Measurements from ENCODE around the gene TOR1AIP2. TPM values are rescaled to one million over a fixed set of nuclear protein-coding genes. Genes with fewer than 3 reads are reported as not detected.

Gene TOR1AIP2
- total and polyA plus RNA-seq, 7 experiments from 2014 or later: 9.5 to 64.9 (median 57.5) TPM

GRCh38 chr1:179815641-179816040 is 62.0 kb downstream of the TOR1AIP2 start:
- peak overlapping the region; percentile 89 to 98 (median 94) for H3K4me3 Mint-ChIP-seq
- Histone ChIP-seq H3K27me3 (ENCODE audit: control insufficient read depth in 2 of 2, insufficient read depth in 2 of 2, low read length in 2 of 2) (no peaks in the 10 kb centered on the region), H3K9me3 (ENCODE audit: control insufficient read depth in 2 of 3, low read length in 3 of 3) (no peaks in the 10 kb centered on the region), H3K4me1 (ENCODE audit: control insufficient read depth in 2 of 2, insufficient read depth in 2 of 2, low read length in 2 of 2) (peaks cover 6 to 9% of the 10 kb centered on the region in 2 donors), H3K4me3 (ENCODE audit: low read length) (peak overlapping the region; percentile 77), H3K36me3 (ENCODE audit: control insufficient read depth in 2 of 3, insufficient read depth in 3 of 3, low read length in 3 of 3) (no peaks in the 10 kb centered on the region), H3K27ac (ENCODE audit: low read depth, low read length) (peak overlapping the region; percentile 69)
- peaks cover 0 to 13% (median 0%) of the 10 kb centered on the region in 5 donors for H3K27me3 Mint-ChIP-seq
- no peaks in the 10 kb centered on the region for H3K36me3 Mint-ChIP-seq
- CTCF ChIA-PET: interaction anchor here (0.6 to 17.1 kb wide), 10 partner anchors 16 to 362 kb away, joined by 3 to 376 read pairs (median 4); no protein-coding TSS in a partner anchor
- intact Hi-C loops (cut with micrococcal nuclease): loop anchor here (1.0 to 10.0 kb wide), 9 partner anchors 17 to 1271 kb away; partner anchors contain the start of genes RALGPS2 (in 1 of the 2), SOAT1 (in 1 of the 2), TOR1AIP1 (in 1 of the 2) and TOR1AIP2 (in 1 of the 2)
- DNase-seq (no peak), ATAC-seq (no peak)
- H3K27ac Mint-ChIP-seq: peak overlapping the region in 8 of 9 donors; percentile 88 to 99 (median 96)
- peaks cover 10 to 25% (median 20%) of the 10 kb centered on the region in 7 donors for H3K4me1 Mint-ChIP-seq
- POLR2A ChIA-PET: interaction anchor here (1.3 to 6.3 kb wide), 9 partner anchors 8 to 138 kb away, joined by 3 to 85 read pairs (median 9); partner anchors contain the start of genes CEP350, TOR1AIP1 and TOR1AIP2
- H3K9me3 Mint-ChIP-seq: peaks cover 0 to 5% (median 0%) of the 10 kb centered on the region in 11 donors

GRCh38 chr1:179814546-179814838 is 63.1 kb downstream of the TOR1AIP2 start:
- peaks cover 0 to 15% (median 0%) of the 10 kb centered on the region in 5 donors for H3K27me3 Mint-ChIP-seq
- ChIA-PET POLR2A (interaction anchor here (0.6 to 6.3 kb wide), 13 partner anchors 9 to 764 kb away, joined by 3 to 85 read pairs (median 7); partner anchors contain the start of genes CEP350, TOR1AIP1 and TOR1AIP2), CTCF (interaction anchor here (0.6 to 17.1 kb wide), 30 partner anchors 9 to 1329 kb away, joined by 3 to 376 read pairs (median 4); no protein-coding TSS in a partner anchor)
- H3K36me3 ChIP-seq (ENCODE audit: control insufficient read depth in 2 of 3, insufficient read depth in 3 of 3, low read length in 3 of 3): no peaks in the 10 kb centered on the region
- H3K27ac Mint-ChIP-seq: peak overlapping the region; percentile 44 to 99 (median 95)
- H3K27me3 ChIP-seq (ENCODE audit: control insufficient read depth in 2 of 2, insufficient read depth in 2 of 2, low read length in 2 of 2): no peaks in the 10 kb centered on the region
- peak overlapping the region; percentile 89 to 98 (median 94) for H3K4me3 Mint-ChIP-seq
- intact Hi-C loops (cut with micrococcal nuclease): loop anchor here (1.0 to 10.0 kb wide), 15 partner anchors 18 to 1502 kb away; partner anchors contain the start of genes CEP350 (in 1 of the 2), SOAT1 (in 1 of the 2), TOR3A (in 1 of the 2) and XPR1 (in 1 of the 2)
- H3K4me1 ChIP-seq (ENCODE audit: control insufficient read depth in 2 of 2, insufficient read depth in 2 of 2, low read length in 2 of 2): peaks cover 6 to 12% of the 10 kb centered on the region in 2 donors
- ATAC-seq (no peak), DNase-seq (no peak)
- H3K9me3 Mint-ChIP-seq: peaks cover 0 to 5% (median 0%) of the 10 kb centered on the region in 11 donors
- H3K9me3 ChIP-seq (ENCODE audit: control insufficient read depth in 2 of 3, low read length in 3 of 3): no peaks in the 10 kb centered on the region
- peak overlapping the region; percentile 69 for H3K27ac ChIP-seq (ENCODE audit: low read depth, low read length)
- H3K4me1 Mint-ChIP-seq: peaks cover 12 to 30% (median 25%) of the 10 kb centered on the region in 7 donors
- H3K4me3 ChIP-seq (ENCODE audit: low read length): peak overlapping the region; percentile 77
- no peaks in the 10 kb centered on the region for H3K36me3 Mint-ChIP-seq

- ATAC-seq (no peak), DNase-seq (peak in 1 of 9 donors; percentile 13)
- Histone ChIP-seq H3K27ac (ENCODE audit: low read depth, low read length) (peak overlapping the region; percentile 69), H3K27me3 (ENCODE audit: control insufficient read depth in 2 of 2, insufficient read depth in 2 of 2, low read length in 2 of 2) (no peaks in the 10 kb centered on the region), H3K4me1 (ENCODE audit: control insufficient read depth in 2 of 2, insufficient read depth in 2 of 2, low read length in 2 of 2) (peaks cover 6 to 13% of the 10 kb centered on the region in 2 donors), H3K9me3 (ENCODE audit: control insufficient read depth in 2 of 3, low read length in 3 of 3) (no peaks in the 10 kb centered on the region), H3K36me3 (ENCODE audit: control insufficient read depth in 2 of 3, insufficient read depth in 3 of 3, low read length in 3 of 3) (no peaks in the 10 kb centered on the region), H3K4me3 (ENCODE audit: low read length) (peak overlapping the region; percentile 77)
- peaks cover 0 to 15% (median 0%) of the 10 kb centered on the region in 5 donors for H3K27me3 Mint-ChIP-seq
- intact Hi-C loops (cut with micrococcal nuclease): loop anchor here (1.0 to 10.0 kb wide), 15 partner anchors 18 to 1502 kb away; partner anchors contain the start of genes CEP350 (in 1 of the 2), SOAT1 (in 1 of the 2), TOR3A (in 1 of the 2) and XPR1 (in 1 of the 2)
- ChIA-PET POLR2A (interaction anchor here (0.6 to 6.3 kb wide), 13 partner anchors 10 to 764 kb away, joined by 3 to 85 read pairs (median 7); partner anchors contain the start of genes CEP350, TOR1AIP1 and TOR1AIP2), CTCF (interaction anchor here (0.6 to 17.1 kb wide), 27 partner anchors 8 to 1330 kb away, joined by 3 to 376 read pairs (median 4); no protein-coding TSS in a partner anchor)
- H3K36me3 Mint-ChIP-seq: no peaks in the 10 kb centered on the region
- peak overlapping the region in 8 of 9 donors; percentile 88 to 99 (median 96) for H3K27ac Mint-ChIP-seq
- peak overlapping the region; percentile 89 to 98 (median 94) for H3K4me3 Mint-ChIP-seq
- H3K4me1 Mint-ChIP-seq: peaks cover 12 to 30% (median 25%) of the 10 kb centered on the region in 7 donors
- H3K9me3 Mint-ChIP-seq: peaks cover 0 to 5% (median 0%) of the 10 kb centered on the region in 11 donors
These were observed 63.7 kb downstream of the TOR1AIP2 start for GRCh38 chr1:179813626-179814545.

- Mint-ChIP-seq H3K27me3 (peaks cover 0 to 15% (median 0%) of the 10 kb centered on the region in 5 donors), H3K9me3 (peaks cover 0 to 5% (median 0%) of the 10 kb centered on the region in 11 donors), H3K4me3 (peak overlapping the region in 6 of 10 donors; percentile 11 to 49 (median 25)), H3K27ac (peak overlapping the region in 2 of 9 donors; percentile 38 to 41), H3K36me3 (no peaks in the 10 kb centered on the region), H3K4me1 (peaks cover 12 to 30% (median 25%) of the 10 kb centered on the region in 7 donors)
- Histone ChIP-seq H3K36me3 (ENCODE audit: control insufficient read depth in 2 of 3, insufficient read depth in 3 of 3, low read length in 3 of 3) (no peaks in the 10 kb centered on the region), H3K9me3 (ENCODE audit: control insufficient read depth in 2 of 3, low read length in 3 of 3) (no peaks in the 10 kb centered on the region), H3K4me1 (ENCODE audit: control insufficient read depth in 2 of 2, insufficient read depth in 2 of 2, low read length in 2 of 2) (peaks cover 6 to 13% of the 10 kb centered on the region in 2 donors), H3K4me3 (ENCODE audit: low read length) (no peak overlapping the region), H3K27me3 (ENCODE audit: control insufficient read depth in 2 of 2, insufficient read depth in 2 of 2, low read length in 2 of 2) (no peaks in the 10 kb centered on the region), H3K27ac (ENCODE audit: low read depth, low read length) (no peak overlapping the region)
- CTCF ChIA-PET: interaction anchor here (0.9 to 17.1 kb wide), 4 partner anchors 16 to 106 kb away, joined by 3 to 376 read pairs (median 10); no protein-coding TSS in a partner anchor
- ATAC-seq (no peak), DNase-seq (no peak)
- POLR2A ChIA-PET: interaction anchor here (0.8 to 5.7 kb wide), 5 partner anchors 68 to 142 kb away, joined by 3 to 85 read pairs (median 3); partner anchors contain the start of genes CEP350, TOR1AIP1 and TOR1AIP2
- intact Hi-C loops (cut with micrococcal nuclease): loop anchor here (5.0 to 10.0 kb wide), 6 partner anchors 345 to 1500 kb away; partner anchors contain the start of gene TOR3A (in 1 of the 2)
These were observed 64.9 kb downstream of the TOR1AIP2 start for GRCh38 chr1:179812501-179813292.

- ChIA-PET CTCF (interaction anchor here (0.6 to 17.1 kb wide), 16 partner anchors 8 to 689 kb away, joined by 3 to 376 read pairs (median 4); no protein-coding TSS in a partner anchor), POLR2A (interaction anchor here (0.9 to 1.4 kb wide), 4 partner anchors 20 to 104 kb away, joined by 3 to 5 read pairs (median 4); no protein-coding TSS in a partner anchor)
- no peak overlapping the region for H3K4me3 ChIP-seq (ENCODE audit: low read length)
- no peak overlapping the region for H3K27ac ChIP-seq (ENCODE audit: low read depth, low read length)
- Mint-ChIP-seq H3K27me3 (peaks cover 0 to 6% (median 0%) of the 10 kb centered on the region in 5 donors), H3K27ac (peak overlapping the region in 3 of 9 donors; percentile 38 to 82 (median 53)), H3K36me3 (no peaks in the 10 kb centered on the region), H3K4me3 (no peak overlapping the region), H3K9me3 (peaks cover 0 to 5% (median 0%) of the 10 kb centered on the region in 11 donors), H3K4me1 (peaks cover 7 to 19% (median 18%) of the 10 kb centered on the region in 7 donors)
- peaks cover 6 to 13% of the 10 kb centered on the region in 2 donors for H3K4me1 ChIP-seq (ENCODE audit: control insufficient read depth in 2 of 2, insufficient read depth in 2 of 2, low read length in 2 of 2)
- ATAC-seq: no peak
- H3K36me3 ChIP-seq (ENCODE audit: control insufficient read depth in 2 of 3, insufficient read depth in 3 of 3, low read length in 3 of 3): no peaks in the 10 kb centered on the region
- intact Hi-C loops (cut with micrococcal nuclease): loop anchor here (1.0 to 10.0 kb wide), 8 partner anchors 22 to 1498 kb away; partner anchors contain the start of gene TOR3A (in 1 of the 2)
- no peaks in the 10 kb centered on the region for H3K9me3 ChIP-seq (ENCODE audit: control insufficient read depth in 2 of 3, low read length in 3 of 3)
- H3K27me3 ChIP-seq (ENCODE audit: control insufficient read depth in 2 of 2, insufficient read depth in 2 of 2, low read length in 2 of 2): no peaks in the 10 kb centered on the region
- no peak for DNase-seq
These were observed 67.3 kb downstream of the TOR1AIP2 start for GRCh38 chr1:179810367-179810715.

Data from naive thymus-derived CD4-positive, alpha-beta T cell (primary cell).